DND-41 (cell line): ENCODE measurements around the gene C10orf143.
"Not testable (repeated sequence)": the region's sequence is repeated elsewhere in the genome, so short reads cannot be mapped to it uniquely, and the experiment has no call there.

Source experiments
- ATAC-seq: fragments of 200-7000 bp; cut with Tn5 transposase; 3 replicates; pipeline ENCODE4 v1.9.1; 2021; ENCODE audit warnings: low read depth; ENCODE audit not compliant: insufficient read depth
- DNase-seq: peaks from one replicate; pipeline ENCODE4 v3.0.0-alpha.2; 2020
- H2AFZ ChIP-seq: 2 replicates; pipeline ENCODE4 v1.6.0; 2012; ENCODE audit warnings: low read depth, low read length
- H3K27ac ChIP-seq: 2 replicates; pipeline ENCODE4 v1.5.1; 2012; ENCODE audit warnings: low read length, inconsistent platforms
- H3K27me3 ChIP-seq: fragments of 200-600 bp; sonication (generic); 2 replicates; pipeline ENCODE4 v1.6.0; 2012; ENCODE audit warnings: low read length, mild to moderate bottlenecking, inconsistent platforms; ENCODE audit not compliant: insufficient read depth, poor library complexity
- H3K36me3 ChIP-seq: 2 replicates; pipeline ENCODE4 v1.5.1; 2012; ENCODE audit warnings: low read length, inconsistent platforms; ENCODE audit not compliant: insufficient read depth
- H3K4me1 ChIP-seq: 2 replicates; pipeline ENCODE4 v1.5.1; 2012; ENCODE audit warnings: mild to moderate bottlenecking, low read length; ENCODE audit not compliant: insufficient read depth
- H3K4me2 ChIP-seq: 2 replicates; pipeline ENCODE4 v1.6.0; 2012; ENCODE audit warnings: mild to moderate bottlenecking, moderate library complexity, low read length, inconsistent platforms; ENCODE audit not compliant: insufficient read depth
- H3K4me3 ChIP-seq, 2 experiments: fragments of 200-600 bp in 1 of 2; shearing (Covaris generic) in 1 of 2; 2 replicates each; pipeline ENCODE4 v1.5.1; 2012 to 2016; ENCODE audit warnings: inconsistent platforms in 2 of 2, low read length in 2 of 2, mild to moderate bottlenecking in 2 of 2, low read depth in 1 of 2, moderate library complexity in 1 of 2
- H3K79me2 ChIP-seq: 2 replicates; pipeline ENCODE4 v1.6.0; 2012; ENCODE audit warnings: low read length, inconsistent platforms; ENCODE audit not compliant: insufficient read depth
- H3K9ac ChIP-seq: 2 replicates; pipeline ENCODE4 v1.6.0; 2012; ENCODE audit warnings: low read depth, mild to moderate bottlenecking, inconsistent platforms, low read length, moderate library complexity
- H3K9me3 ChIP-seq: 2 replicates; pipeline ENCODE4 v1.5.1; 2012; ENCODE audit warnings: low read length, moderate library complexity, mild to moderate bottlenecking, inconsistent platforms; ENCODE audit not compliant: insufficient read depth, severe bottlenecking
- H4K20me1 ChIP-seq: 2 replicates; pipeline ENCODE4 v1.6.0; 2012; ENCODE audit warnings: low read length; ENCODE audit not compliant: insufficient read depth
- EZH2 ChIP-seq: IDR thresholded peaks from 3 replicates; pipeline ENCODE4 v1.6.1; 2012; ENCODE audit warnings: borderline replicate concordance, low read depth, mild to moderate bottlenecking, moderate library complexity, low read length, inconsistent platforms; ENCODE audit not compliant: severe bottlenecking
- TF ChIP-seq, protein P1 (sequence below): IDR thresholded peaks from 2 replicates; pipeline ENCODE4 v1.5.1; 2012; ENCODE audit warnings: borderline replicate concordance, low read length, moderate library complexity, mild to moderate bottlenecking; ENCODE audit not compliant: poor library complexity, severe bottlenecking; ENCODE audit errors: extremely low read depth

C10orf143 gene

DNA sequence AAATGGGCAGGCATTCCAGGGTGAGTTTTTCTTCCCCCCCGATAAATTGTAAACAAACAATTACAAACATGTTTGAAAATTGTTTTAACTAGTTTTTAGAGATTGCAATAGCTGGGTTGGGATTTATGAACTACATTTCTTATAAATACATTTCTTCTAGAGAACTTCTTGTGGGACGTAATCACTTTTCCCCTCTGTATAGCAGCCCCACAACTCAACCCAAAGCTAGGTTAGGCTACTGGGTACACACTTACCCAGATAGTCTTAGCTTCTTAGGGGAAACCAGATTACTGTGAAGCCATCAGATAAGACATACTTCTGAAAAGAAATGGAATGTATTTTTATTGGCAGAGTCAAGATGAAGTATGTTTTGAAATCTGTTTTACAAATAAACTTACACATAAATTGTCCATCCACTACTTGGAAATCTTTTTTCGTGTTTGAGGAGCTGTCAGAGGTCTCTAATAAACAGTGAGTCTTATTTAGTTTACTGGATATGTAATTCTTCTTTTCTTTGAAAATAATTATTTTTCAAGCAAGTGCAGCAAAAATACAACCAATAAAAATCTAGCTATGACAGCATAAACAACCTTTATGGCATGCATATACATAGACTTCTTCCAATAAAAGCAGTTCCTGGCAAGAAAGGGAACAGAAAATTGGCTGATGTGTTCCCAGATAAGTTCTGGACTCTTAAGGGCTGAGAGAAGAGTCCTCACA is 17.6 kb upstream of the C10orf143 start:
- H2AFZ ChIP-seq: no peak overlapping the region

DNA sequence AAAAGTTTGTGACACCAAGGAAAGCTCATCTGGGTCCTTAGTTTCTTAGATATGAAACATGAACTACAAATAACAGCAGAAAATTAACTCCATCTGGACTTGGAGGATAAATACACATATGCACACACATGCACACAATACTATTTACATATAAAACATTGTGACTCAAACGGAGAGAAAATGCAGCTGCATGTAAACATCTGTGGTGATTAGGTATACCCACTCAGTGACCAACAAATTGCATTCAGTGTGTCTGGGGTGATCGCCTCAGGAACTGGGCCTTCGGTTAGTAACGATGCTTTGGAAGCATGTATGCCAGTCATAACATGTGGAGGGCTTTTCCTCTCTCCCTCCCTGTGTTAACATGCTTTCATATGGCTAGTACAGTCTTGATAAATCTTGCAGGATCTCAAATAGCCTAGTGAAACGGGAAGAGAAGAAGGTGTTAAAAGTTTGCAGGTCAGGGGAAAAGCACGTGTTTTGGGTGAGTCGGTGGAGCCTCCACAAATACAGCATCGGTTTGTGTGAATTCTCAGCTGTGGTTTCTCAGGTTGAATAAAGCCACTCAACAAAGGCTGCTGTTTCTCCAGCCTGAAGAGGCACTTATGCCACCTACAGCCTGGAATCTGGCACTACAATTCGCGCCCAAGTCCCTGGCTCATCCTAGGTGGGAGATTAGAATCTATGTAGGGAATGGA is 16.9 kb upstream of the C10orf143 start:
- no peaks in the 10 kb centered on the region for H3K9me3 ChIP-seq
- H3K36me3 ChIP-seq: no peaks in the 10 kb centered on the region
- H3K27me3 ChIP-seq: no peaks in the 10 kb centered on the region
- peak overlapping the region; percentile 85 for H2AFZ ChIP-seq
- no peaks in the 10 kb centered on the region for H4K20me1 ChIP-seq
- no peak overlapping the region for H3K9ac ChIP-seq
- peak; percentile 97 for ATAC-seq
- H3K79me2 ChIP-seq: no peaks in the 10 kb centered on the region
- H3K27ac ChIP-seq: 0 out of 2 replicates have a peak overlapping the region, but pooled peaks have one; percentile 44
- H3K4me1 ChIP-seq: peaks cover 9% of the 10 kb centered on the region
- peak; percentile 68 for DNase-seq
- TF ChIP-seq EZH2: no peak
- TF ChIP-seq, protein P1, sequence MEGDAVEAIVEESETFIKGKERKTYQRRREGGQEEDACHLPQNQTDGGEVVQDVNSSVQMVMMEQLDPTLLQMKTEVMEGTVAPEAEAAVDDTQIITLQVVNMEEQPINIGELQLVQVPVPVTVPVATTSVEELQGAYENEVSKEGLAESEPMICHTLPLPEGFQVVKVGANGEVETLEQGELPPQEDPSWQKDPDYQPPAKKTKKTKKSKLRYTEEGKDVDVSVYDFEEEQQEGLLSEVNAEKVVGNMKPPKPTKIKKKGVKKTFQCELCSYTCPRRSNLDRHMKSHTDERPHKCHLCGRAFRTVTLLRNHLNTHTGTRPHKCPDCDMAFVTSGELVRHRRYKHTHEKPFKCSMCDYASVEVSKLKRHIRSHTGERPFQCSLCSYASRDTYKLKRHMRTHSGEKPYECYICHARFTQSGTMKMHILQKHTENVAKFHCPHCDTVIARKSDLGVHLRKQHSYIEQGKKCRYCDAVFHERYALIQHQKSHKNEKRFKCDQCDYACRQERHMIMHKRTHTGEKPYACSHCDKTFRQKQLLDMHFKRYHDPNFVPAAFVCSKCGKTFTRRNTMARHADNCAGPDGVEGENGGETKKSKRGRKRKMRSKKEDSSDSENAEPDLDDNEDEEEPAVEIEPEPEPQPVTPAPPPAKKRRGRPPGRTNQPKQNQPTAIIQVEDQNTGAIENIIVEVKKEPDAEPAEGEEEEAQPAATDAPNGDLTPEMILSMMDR: peak; percentile 92
- H3K4me3 ChIP-seq: no peak overlapping the region
- H3K4me2 ChIP-seq: peak overlapping the region; percentile 54

More for the DNA sequence above, 17.6 kb upstream of the C10orf143 start:
- Histone ChIP-seq H3K4me1 (peaks cover 9% of the 10 kb centered on the region), H3K79me2 (no peaks in the 10 kb centered on the region), H3K4me2 (no peak overlapping the region), H3K9ac (no peak overlapping the region), H3K27me3 (no peaks in the 10 kb centered on the region), H3K27ac (no peak overlapping the region), H3K9me3 (no peaks in the 10 kb centered on the region), H4K20me1 (no peaks in the 10 kb centered on the region), H3K36me3 (no peaks in the 10 kb centered on the region), H3K4me3 (no peak overlapping the region)
- TF ChIP-seq EZH2: no peak
- TF ChIP-seq, protein P1: no peak
- ATAC-seq: no peak
- DNase-seq: no peak

- H3K36me3 ChIP-seq: no peaks in the 10 kb centered on the region
- no peak for TF ChIP-seq EZH2
- TF ChIP-seq, protein P1: no peak
- no peaks in the 10 kb centered on the region for H3K4me1 ChIP-seq
- H3K79me2 ChIP-seq: no peaks in the 10 kb centered on the region
- no peak for DNase-seq
- no peak overlapping the region for H2AFZ ChIP-seq
- H3K4me3 ChIP-seq: no peak overlapping the region
- H3K27me3 ChIP-seq: no peaks in the 10 kb centered on the region
- H3K27ac ChIP-seq: no peak overlapping the region
- no peaks in the 10 kb centered on the region for H3K9me3 ChIP-seq
- ATAC-seq: no peak; the same call in 2 of the 3 replicates
- H3K9ac ChIP-seq: no peak overlapping the region
- no peaks in the 10 kb centered on the region for H4K20me1 ChIP-seq
- no peak overlapping the region for H3K4me2 ChIP-seq
Observed at GRCh38 chr10:130121486-130122079, 11.0 kb upstream of the C10orf143 start.

DNA sequence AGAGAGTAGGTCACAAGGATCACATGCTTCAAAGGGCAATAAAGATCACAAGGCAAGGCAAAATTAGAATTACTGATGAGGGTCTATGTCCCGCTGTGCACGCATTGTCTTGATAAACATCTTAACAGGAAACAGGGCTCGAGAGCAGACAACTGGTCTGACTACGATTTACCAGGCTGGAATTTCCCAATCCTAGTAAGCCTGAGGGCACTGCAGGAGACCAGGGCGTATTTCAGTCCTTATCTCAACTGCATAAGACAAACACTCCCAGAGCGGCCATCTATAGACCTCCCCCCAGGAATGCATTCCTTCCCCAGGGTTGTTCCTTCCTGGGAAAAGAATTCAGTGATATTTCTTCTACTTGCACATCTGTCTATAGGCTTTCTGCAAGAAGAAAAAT is 6.9 kb upstream of the C10orf143 start:
- H3K4me3 ChIP-seq, H3K79me2 ChIP-seq, H3K9ac ChIP-seq, H3K27ac ChIP-seq, H3K27me3 ChIP-seq, H3K36me3 ChIP-seq, H3K4me2 ChIP-seq, H3K9me3 ChIP-seq, ATAC-seq, H4K20me1 ChIP-seq, H2AFZ ChIP-seq, DNase-seq, H3K4me1 ChIP-seq: not testable (repeated sequence)

- H3K4me2 ChIP-seq, H3K79me2 ChIP-seq, DNase-seq, H3K36me3 ChIP-seq, H3K27ac ChIP-seq, H2AFZ ChIP-seq, H3K9me3 ChIP-seq, H3K27me3 ChIP-seq, H3K9ac ChIP-seq, H4K20me1 ChIP-seq, ATAC-seq, H3K4me3 ChIP-seq: not testable (repeated sequence)
- H3K4me1 ChIP-seq: peaks cover 14% of the 10 kb centered on the region
Observed at GRCh38 chr10:130116942-130117341, 6.3 kb upstream of the C10orf143 start.
